Measurements from ENCODE around the gene TMEM191C.
"Not testable (repeated sequence)": the region's sequence is repeated elsewhere in the genome, so short reads cannot be mapped to it uniquely, and the experiment has no call there.

TMEM191C gene

GRCh38 chr22:21467337-21468193 lies at the start of gene TMEM191C:
Gene TMEM191C (plus strand): TSS chr22:21467387. CDS start chr22:21467460, 73 bp downstream.
- DNase-seq (ENCODE audit: low read depth): not testable (repeated sequence)

GRCh38 chr22:21417853-21418252 lies 49.3 kb upstream of the TMEM191C start:
- DNase-seq (ENCODE audit: low read depth): not testable (repeated sequence)

- not testable (repeated sequence) for DNase-seq (ENCODE audit: low read depth)
Measured at GRCh38 chr22:21418974-21419638, 48.1 kb upstream of the TMEM191C start.

GRCh38 chr22:21420180-21420763 lies 46.9 kb upstream of the TMEM191C start:
- not testable (repeated sequence) for DNase-seq (ENCODE audit: low read depth)

GRCh38 chr22:21424084-21424709 lies 43.0 kb upstream of the TMEM191C start:
- not testable (repeated sequence) for DNase-seq (ENCODE audit: low read depth)

DNA sequence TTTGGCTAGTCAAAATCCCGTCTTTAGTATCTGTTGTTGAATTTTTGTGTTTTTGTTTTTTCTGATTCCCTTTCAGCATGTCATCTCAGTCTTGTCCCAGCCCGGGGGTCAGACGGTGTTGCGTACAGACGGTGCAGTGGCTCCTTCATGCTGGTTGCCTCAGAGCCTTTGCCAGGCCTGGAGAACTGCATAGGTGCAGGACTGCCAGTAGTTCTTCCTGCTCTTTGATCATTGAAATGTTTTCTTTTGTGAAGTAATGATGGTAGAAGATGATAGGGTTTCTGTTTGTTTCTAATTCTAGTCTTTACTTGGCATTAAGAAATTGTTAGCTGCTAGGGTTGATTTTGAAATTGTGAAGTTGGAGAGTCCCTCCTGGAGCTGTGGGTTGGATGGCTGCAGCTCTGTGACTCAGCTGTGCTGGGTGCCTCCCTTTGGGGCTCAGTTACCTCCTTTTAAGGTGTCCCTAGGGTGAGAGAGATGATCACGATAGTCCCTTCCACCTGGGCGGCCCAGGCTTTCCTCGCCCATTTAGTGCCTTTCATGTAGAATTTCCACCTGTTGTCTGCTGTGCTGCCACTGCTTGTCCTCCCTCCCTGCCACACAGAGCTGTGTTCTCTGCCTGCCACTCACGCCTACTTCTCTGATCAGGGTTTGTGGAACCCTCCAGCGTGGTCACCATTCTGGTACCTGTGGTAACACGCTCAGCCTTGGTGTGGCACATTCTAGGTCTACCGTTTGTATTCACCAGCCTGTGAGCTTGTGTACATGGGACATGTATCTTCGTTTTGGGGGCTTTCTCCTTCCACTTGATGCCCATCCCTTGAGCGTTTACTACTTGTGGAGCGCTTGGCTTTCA lies 32.6 kb upstream of the TMEM191C start:
- not testable (repeated sequence) for DNase-seq (ENCODE audit: low read depth)

DNA sequence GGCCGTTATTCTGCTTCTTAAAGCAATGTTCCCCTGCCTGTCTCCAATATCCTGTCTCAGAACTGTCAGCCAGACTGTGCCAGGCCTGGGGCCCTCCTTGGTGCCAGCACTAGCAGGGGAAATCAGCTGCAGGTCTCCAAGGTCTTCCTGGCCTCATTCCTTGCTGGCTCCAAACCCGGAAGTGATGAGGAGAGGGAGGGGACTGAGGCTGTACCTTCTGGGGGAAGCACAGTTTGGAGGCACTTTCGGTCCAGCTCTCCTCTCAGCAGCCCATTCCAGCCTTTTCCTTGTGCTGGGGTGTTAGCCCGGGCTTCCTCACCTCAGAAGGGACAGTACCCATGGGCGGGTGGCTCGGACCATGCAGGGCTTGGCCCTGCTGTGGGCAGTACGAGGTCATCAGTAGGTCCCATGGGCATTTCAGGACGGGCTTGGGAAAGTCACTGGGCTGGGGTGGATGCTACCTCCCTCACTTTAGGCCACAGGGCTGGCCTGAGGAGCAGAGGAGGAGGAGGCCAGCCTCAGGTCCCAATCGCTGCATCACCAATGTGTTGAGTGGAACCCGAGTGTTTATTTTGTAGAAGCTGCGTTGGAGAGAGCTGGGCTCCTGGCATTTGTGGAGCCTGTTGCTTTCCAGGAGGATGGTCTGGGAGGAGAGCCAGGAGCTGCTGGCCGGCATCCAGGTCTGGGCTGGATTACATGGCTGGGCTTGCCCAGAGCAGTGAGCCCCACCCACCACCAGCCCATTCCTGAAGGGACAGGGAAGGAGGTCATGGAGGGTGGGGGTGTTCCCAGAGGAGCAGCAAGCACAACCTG lies 31.0 kb upstream of the TMEM191C start:
- not testable (repeated sequence) for DNase-seq (ENCODE audit: low read depth)

DNA sequence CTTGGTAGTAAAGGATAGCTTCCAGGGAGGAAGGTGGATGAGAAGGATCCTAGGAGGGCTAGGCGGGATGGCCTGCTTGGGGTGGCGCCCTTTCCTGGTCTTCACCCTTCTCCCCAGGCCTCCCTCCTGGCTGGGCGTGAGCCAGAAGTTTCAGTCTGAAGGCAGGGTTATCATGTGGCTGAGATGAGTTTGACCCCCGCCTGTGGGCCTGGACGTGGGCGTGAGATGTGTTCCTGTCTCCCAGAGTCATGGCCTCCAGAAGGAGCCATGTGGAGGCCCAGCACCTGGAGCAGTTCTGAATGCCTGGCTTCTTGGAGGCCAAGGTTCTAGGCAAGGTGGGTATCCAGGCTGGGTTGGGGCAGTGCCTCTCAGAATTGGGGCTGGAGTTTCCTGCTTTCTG lies 29.2 kb upstream of the TMEM191C start:
- not testable (repeated sequence) for DNase-seq (ENCODE audit: low read depth)

GRCh38 chr22:21440018-21440636 lies 27.1 kb upstream of the TMEM191C start:
- DNase-seq (ENCODE audit: low read depth): not testable (repeated sequence)

GRCh38 chr22:21440676-21441075 lies 26.5 kb upstream of the TMEM191C start:
- DNase-seq (ENCODE audit: low read depth): not testable (repeated sequence)

- DNase-seq (ENCODE audit: low read depth): not testable (repeated sequence)
Measured at GRCh38 chr22:21441170-21441569, 26.0 kb upstream of the TMEM191C start.

GRCh38 chr22:21442123-21442522 lies 25.1 kb upstream of the TMEM191C start:
- DNase-seq (ENCODE audit: low read depth): not testable (repeated sequence)

DNA sequence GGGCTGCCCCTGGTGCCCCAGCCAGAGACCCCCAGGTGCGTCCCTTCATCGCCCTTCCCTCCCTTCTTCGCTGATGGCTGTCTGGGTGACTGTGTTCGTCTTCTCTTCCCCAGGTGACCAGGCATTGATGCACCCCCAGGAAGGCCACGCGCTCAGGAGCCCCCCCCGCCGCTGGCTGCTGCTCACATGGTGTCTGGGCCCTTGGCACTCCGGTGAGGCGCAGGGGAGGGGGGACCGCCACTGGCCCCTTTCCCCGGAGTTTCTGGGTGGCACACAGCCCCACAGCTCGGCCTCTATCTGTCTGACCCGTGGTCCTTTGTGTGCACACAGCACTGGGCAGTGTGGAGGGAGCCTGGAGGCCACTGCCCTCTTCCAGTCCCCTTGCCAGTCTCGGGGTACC lies 24.5 kb upstream of the TMEM191C start:
- DNase-seq (ENCODE audit: low read depth): not testable (repeated sequence)

GRCh38 chr22:21443057-21443734 lies 24.0 kb upstream of the TMEM191C start:
- no peak for DNase-seq (ENCODE audit: low read depth)

GRCh38 chr22:21443735-21444421 lies 23.3 kb upstream of the TMEM191C start:
- DNase-seq (ENCODE audit: low read depth): no peak

- DNase-seq (ENCODE audit: low read depth): no peak
Measured at GRCh38 chr22:21444701-21445436, 22.3 kb upstream of the TMEM191C start.

GRCh38 chr22:21445437-21446127 lies 21.6 kb upstream of the TMEM191C start:
- DNase-seq (ENCODE audit: low read depth): no peak
